NCI-H2081 treated with DMSO at 0.1 percent for 48 hours (cell line): ENCODE measurements around the gene HOXC11.

Experiments used
- DNase-seq: peaks from one replicate; lab custom pipeline; 2025; lab: John Stamatoyannopoulos, UW

Gene HOXC11

GRCh38 chr12:53972722-53973235 lies at the start of gene HOXC11:
Gene HOXC11, plus strand, starts transcription at chr12:53973126. Its CDS starts 116 bp downstream, at chr12:53973242.
- no peak for DNase-seq

GRCh38 chr12:53924521-53925405 lies 48.2 kb upstream of the HOXC11 start:
- DNase-seq: no peak

- DNase-seq: no peak
Measured at GRCh38 chr12:53927220-53928029, 45.5 kb upstream of the HOXC11 start.

GRCh38 chr12:53928054-53928835 lies 44.7 kb upstream of the HOXC11 start:
- DNase-seq: no peak

GRCh38 chr12:53929527-53929926 lies 43.4 kb upstream of the HOXC11 start:
- DNase-seq: no peak

- DNase-seq: no peak
Measured at GRCh38 chr12:53930591-53931255, 42.2 kb upstream of the HOXC11 start.

- no peak for DNase-seq
Measured at GRCh38 chr12:53931844-53932581, 40.9 kb upstream of the HOXC11 start.

GRCh38 chr12:53932915-53933314 lies 40.0 kb upstream of the HOXC11 start:
- DNase-seq: no peak

- DNase-seq: no peak
Measured at GRCh38 chr12:53935383-53936341, 37.3 kb upstream of the HOXC11 start.

- DNase-seq: no peak
Measured at GRCh38 chr12:53937099-53937498, 35.8 kb upstream of the HOXC11 start.

GRCh38 chr12:53937596-53938325 lies 35.2 kb upstream of the HOXC11 start:
- no peak for DNase-seq

- peak; percentile 19 for DNase-seq
Measured at GRCh38 chr12:53938326-53939140, 34.4 kb upstream of the HOXC11 start, which contains the start of gene HOXC13. Gene HOXC13, plus strand, starts transcription at chr12:53938831. Its CDS starts 76 bp downstream, at chr12:53938907.

- no peak for DNase-seq
Measured at GRCh38 chr12:53939141-53940108, 33.5 kb upstream of the HOXC11 start.

- DNase-seq: no peak
Measured at GRCh38 chr12:53940443-53941014, 32.4 kb upstream of the HOXC11 start.

- no peak for DNase-seq
Measured at GRCh38 chr12:53941187-53941586, 31.7 kb upstream of the HOXC11 start.

- DNase-seq: no peak
Measured at GRCh38 chr12:53941750-53942149, 31.2 kb upstream of the HOXC11 start.
